Activated CD4-positive, CD25-positive, alpha-beta regulatory T cell treated with anti-CD3 and anti-CD28 coated beads, Interleukin-2, amount 50 U/mL, for 24 hours (primary cell): ENCODE measurements around the gene ZC3H14.

Experiments used
- ATAC-seq, 2 donors: fragments of 150-1000 bp; cut with Tn5 transposase; one replicate each; pipeline ENCODE4 v1.10.0; 2021; ENCODE audit warnings: mild to moderate bottlenecking in 1 of 2, moderate library complexity in 1 of 2

ZC3H14 gene

DNA sequence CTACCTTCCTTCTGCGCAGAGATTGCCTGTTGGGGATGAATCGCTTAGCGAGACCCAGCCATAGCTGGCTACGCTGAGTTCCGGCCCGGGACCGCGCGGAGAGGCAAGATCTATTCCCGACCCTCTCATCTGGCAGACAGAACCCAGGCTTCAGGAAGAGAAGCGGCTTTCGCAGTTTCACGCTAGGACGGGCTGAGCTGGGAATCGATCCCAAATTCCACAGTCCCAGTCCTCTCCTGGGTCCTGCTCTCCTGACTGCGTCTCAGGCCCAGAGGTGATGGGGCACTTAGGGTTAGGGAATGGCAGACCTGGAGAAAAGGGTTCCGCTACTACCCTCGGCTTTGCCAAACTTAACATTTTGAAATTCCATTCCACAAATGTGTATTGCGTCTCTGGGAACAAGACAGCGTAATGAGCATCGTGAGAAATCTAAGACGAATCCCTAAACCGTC lies 10.8 kb upstream of the ZC3H14 start:
- ATAC-seq, result no peak

DNA sequence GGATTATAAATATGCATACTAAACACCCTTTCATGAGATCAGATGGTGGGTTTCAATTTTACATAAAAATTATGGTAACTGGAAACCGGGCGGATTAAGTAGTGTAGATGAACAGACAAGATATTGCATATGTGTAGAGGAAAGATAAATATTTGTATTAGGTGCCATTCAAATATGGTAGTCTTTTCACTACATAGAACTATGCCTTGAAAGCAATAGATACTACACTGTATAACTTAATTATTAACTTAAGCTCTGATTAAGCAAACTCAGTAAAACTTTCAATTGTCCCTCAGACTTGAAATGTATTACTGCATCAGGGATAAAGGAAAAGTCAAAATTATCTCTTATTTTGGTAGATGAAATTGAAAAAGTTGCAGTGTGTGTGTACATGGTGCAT lies 10.0 kb upstream of the ZC3H14 start:
- ATAC-seq, result no peak

DNA sequence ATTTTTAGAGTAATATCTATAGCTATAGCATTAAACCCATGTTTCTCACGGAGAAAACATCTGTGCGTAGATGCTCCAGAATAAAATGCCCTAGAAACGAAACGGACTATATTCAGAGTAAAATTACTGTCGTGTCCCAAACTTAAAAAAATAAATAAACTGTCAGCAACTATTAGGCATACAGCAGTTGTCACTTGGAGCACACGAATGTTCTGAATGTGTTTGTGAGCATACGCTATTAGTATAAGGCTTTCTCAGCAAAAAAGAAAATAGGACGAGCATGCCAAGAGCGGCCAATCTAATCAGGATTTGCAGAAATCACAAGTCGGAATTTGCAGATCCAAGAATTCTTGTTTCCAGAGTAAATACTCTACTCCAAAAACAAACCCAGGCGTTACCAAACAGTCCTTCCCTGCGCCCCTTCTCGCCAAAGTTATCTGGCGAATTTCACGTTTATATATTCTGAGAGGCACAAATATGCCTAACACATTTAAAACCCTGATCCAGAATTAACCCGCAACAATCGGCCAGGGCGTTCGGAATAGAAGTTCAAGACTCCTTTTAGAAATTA lies 8.9 kb upstream of the ZC3H14 start:
- ATAC-seq, result no peak

DNA sequence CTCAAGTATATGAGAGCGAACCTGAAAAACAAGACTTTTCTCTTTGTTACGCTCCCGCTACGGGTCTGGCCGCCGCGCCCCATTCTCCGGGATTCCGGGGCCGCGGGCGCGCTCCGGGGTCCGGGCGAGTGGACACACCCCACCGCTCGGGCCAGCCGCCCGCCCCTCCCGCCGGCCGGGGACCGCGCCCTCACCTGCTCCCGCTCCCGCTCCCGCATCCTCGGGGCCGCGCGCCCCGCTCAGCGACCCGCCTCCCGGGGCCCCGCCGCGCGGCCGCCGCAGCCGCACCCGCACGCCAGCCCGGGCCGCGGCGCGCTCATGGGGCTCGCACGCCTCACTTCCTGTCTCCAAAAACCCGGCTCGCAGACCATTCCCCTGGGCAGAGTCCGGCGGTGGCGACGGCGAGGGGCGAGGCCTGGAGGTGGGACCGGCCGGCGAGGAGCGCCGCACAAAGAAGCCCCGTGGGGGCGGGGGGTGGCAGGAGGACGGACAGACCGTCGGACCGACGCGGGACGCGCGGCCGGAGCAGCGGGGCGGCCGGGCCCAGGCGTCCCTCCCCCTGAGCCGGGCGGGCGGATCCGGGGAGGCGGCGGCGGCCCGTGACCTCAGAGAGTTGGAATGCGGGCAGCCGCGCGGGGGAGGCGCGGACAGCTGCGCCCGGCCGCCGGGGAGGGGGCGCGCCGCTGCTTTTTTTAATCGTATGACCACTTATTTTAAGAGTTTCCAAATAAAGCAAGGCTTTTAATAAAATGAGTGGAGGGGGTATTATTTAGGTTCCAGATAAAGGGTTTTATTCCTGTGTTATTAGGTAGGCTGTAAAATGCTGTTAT lies 8.2 kb upstream of the ZC3H14 start, which contains the start of gene PTPN21:
PTPN21 (minus strand) TSS at position 551 of the 830 bp plus-strand sequence. CDS start 4,590 bp downstream, outside the sequence.
- peak in 1 of 2 donors; percentile 11 for ATAC-seq

DNA sequence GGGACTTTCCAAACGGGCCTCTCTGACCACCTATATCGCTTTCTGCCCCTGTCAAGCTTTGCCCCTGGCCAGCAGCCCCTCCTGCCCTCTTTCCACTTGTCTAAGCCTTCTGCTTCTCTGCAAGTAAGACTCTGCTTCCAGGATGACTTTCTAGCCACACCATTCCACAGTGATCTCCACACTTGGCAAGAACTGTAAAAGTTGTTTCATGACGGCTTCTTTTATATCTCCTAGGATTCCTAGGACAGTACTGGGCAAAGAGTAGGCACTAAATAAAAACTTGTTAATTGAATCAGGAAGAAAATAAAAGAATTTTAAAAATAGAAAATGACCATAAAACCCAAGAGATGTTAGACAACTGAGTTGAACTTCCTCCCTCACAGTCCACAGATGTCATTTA lies 6.3 kb upstream of the ZC3H14 start:
- no peak for ATAC-seq

DNA sequence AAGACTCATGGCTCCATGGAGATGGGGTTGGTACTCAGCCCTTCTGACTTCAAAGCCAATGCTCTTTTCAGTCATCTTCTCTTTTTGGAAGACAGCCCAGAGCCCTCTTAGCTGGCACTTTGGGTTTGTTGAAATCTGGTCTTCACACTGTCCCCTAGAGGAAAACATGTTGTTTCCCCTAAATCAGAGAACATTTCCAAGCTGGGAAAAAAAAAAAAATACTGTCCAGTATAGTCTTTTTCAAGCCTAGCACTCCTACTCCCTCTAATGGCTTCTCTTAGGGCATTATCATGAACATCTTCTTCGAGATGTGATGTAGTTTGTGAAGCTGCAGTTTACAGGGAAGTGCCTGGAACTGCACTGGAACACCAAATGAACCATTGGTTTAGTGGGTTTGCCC lies 3.0 kb upstream of the ZC3H14 start:
- no peak for ATAC-seq

DNA sequence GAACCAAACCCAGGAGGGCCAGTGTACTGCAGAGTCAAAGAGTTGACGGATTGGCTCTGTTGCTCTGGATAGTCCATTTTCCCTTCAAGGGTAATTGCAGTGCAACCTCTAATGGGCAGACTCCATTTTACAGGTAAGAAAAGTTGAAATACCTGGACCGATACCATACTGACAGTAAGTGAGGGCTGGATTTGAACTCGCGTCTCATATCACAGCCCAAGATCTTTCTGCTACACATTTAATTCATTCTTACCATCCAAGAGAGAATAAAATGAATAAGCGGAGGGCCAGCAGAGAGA lies 356 bp upstream of the ZC3H14 start:
- no peak for ATAC-seq

DNA sequence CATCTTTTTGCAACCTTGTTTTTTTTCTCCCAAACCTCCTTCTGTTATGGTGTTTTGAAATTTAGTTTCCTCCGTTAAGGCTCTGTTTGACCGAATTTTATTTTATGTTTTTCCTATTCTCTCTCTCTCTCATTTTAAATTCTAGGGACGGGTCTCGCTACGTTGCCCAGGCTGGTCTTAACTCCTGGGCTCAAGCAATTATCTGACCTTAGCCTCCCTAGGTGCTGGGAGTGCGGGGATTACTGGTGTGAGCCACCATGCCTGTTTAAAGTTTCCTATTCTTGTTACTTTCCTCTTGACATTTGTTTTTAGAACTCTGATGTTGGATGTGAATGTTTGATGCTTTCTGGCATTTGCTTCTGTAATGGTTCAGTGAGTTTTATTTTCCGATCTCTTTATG lies 1.0 kb downstream of the ZC3H14 start:
- ATAC-seq, result no peak

DNA sequence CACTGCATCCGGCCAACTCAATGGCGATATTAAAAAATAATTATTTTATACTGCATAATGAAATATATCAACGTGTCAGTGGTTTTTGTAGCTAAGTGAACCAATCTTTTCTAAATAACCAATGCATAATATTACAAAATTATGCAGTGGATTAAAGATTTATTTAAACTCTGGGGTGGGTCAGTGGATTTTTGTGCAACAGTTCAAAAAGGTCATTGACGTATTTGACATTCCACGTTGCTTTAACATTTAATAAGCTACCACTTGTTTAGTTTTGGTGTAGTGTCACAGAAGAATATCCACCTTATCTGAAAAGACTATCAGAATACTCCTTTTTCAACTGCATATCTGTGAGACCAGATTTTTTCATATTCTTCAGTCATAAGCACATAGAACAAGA lies 2.6 kb downstream of the ZC3H14 start:
- no peak for ATAC-seq

DNA sequence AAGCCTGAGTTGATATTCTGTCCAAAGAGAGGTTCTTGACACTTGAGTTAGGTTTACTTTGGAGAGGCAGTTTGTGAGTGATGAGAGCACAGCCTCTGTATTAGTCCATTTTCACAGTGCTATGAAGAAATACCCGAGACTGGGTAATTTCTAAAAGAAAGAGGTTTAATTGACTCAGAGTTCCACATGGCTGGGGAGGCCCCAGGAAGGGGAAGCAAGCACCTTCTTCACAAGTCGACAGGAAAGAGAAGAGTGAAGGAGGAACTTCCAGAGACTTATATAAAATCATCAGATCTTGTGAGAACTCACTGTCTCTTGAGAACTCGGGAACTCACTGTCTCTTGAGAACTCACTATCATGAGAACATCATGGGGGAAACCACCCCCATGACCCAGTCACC lies 5.4 kb downstream of the ZC3H14 start:
- ATAC-seq, result no peak

DNA sequence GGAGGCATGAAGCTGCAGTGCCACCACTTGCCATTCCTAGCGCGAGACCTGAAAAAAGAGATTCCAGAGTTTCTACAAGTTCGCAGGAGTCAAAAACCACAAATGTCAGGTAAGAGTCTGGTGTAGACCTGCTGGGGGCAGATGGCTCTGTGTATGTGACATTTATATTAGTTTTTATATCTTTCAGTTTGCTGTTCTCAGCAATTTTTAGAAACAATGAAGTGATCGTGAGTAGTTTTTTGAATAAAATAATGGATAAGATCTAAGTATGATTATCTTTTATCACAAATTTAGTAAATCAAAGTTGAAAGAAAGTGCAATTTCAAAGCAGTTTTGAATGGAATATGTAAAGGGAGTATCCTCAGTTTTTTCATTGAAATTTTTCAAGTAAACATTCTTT lies 9.3 kb downstream of the ZC3H14 start:
- ATAC-seq, result no peak

DNA sequence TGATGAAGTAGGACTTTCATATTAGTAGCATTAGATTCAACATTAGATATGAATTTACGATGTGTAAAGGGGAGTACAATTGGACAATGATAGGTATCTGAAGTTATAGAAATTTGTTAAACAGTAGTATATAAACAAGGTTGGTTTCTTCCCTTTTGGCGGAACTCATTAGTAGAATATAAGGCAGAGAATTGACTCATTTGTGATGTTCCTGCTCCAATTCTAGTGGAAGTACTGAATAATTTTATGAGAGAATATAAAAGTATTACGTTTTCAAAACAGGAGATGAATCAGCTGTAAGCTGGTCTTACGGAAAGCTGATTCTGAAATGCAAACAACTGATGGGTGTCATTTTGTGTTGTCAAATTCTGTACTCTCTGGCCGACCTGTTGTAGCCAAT lies 13.4 kb downstream of the ZC3H14 start:
- no peak for ATAC-seq

DNA sequence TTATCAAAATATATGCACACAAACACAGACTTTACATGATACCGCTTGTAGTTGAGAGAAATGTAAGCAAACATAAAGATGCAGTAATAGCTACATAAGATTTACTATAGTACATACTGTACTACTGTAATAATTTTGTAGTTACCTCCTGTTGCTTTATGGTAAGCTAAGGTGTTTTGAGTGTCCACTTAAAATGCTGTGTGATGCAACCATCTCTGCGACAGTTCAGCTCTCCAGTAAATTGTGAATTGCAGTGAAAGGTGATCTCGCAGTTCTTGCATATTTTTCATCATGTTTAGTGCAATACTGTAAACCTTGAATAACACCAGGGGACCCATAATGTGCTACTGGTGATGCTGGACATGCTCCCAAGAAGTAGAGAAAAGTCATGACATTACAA lies 21.6 kb downstream of the ZC3H14 start:
- ATAC-seq, result no peak

DNA sequence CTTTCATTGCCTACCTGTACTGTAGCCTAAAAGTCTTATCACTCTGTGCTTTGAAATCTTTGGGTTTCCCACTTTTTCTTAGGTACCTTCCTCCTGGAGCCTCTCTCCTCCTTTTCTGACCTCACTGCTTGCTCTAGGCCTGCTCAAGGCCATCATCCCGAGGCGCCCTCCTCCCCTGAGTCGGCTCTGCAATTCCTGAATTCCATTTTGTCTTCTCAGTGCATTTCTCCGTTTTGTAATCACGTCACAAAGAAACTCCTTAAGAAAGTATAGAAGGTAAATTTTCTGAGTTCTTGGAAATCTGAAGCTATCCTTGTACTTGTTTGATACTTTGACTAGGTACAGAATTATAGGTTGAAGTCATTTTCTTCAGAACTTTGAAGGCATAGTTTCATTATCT lies 25.2 kb downstream of the ZC3H14 start:
- no peak for ATAC-seq

DNA sequence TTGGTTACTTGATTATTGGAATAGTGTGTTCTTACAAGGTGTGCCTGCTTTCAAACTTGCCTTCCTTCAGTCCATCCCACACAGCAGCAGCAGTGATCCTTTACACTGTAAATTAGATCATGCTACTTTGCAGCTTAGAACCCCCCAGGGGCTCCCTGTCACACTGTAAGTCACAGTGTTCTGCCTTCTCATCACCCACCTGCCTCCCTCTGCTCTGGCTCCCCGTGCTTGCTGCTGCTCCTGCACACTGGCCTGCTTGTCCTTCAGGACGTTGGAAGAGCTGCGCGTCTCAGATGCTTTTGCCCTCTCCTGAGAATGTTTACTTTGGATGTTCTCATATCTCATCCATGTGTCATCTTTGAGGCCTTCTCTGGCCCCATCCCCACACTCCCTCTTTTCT lies 27.3 kb downstream of the ZC3H14 start:
- no peak for ATAC-seq

DNA sequence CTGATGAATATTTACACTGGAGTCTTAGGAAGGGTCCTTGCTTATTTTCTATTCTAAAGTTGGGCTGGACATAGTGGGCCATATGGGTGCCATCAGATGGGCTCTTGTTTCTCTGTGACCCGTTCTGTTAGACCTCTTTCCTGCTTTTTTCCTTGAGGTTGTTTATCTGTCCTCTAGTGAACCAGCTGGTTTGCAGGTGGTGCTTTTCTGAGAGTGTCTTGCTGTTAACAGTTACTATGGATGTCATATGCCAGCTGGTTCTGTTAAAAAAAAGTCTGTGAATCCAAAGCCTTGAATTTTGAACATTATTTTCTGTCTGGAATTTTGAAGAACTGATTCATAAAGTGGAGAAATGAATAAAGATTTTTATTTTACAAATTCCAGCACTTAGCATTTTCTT lies 29.2 kb downstream of the ZC3H14 start:
- ATAC-seq, result no peak

DNA sequence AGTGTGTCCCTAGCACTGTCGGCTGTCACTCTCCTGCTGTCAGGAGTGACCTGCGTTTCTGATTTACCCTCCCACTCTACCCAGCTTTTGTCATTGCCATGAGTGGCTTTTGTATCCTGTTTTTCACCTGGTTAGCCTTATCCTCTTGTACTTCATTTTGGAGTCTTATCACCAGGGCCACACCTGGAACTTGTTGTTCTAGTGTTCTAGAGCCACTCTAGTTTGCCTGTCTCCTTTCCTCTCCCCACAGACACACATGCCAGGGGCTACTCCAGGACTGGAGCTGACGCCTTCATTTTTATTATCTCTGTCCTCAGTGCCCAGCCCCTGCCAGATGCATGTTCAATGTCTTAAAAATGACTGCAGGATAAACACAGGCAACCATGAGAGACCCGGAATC lies 34.2 kb downstream of the ZC3H14 start:
- no peak for ATAC-seq

DNA sequence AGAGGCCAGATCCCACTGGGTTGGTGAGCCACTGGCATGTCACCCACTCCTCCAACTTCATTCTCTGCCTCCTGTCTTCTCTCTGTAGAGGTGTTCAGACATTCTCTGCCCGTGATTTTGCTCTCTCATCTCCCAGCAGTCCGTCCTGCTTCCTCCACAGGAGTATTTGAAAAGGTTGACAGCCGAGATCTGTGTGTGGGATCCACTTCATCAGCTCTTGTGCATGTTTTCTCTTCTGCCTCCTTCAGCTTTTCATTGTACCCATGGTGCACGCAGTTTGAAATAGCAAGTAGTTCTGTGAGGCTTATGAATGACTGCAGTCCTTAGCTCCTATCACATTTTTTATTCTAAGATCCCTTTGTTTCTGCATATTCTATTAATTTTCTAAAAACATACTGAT lies 34.8 kb downstream of the ZC3H14 start:
- ATAC-seq, result no peak

DNA sequence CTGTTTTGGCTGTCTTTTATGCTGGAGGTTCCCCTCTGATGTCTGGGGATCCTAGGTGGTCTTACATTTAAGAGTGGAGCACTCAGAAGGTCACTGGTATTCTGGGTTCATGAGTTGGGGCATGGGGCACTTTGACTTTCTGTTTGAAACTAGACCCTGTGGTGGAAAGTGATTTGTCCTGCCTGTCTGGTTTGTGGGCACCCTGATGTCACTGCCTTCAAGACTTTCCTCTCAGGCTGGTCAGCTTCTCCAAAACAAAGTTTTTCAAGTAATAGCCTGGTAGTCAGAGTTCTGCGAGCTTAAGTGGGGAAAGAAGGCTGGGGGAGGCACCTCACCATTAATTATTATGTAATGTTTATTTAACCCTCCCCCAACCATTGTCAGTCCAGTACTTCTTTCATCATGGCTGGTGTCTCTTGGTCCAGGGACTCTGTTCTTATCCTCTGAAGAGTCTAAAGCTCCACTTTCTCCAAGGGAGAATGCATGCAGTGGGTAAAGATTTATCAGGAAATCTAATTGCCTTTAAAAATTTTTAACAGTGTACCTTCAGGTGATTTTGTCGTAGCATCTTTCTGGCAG lies 35.3 kb downstream of the ZC3H14 start:
- ATAC-seq, result no peak

DNA sequence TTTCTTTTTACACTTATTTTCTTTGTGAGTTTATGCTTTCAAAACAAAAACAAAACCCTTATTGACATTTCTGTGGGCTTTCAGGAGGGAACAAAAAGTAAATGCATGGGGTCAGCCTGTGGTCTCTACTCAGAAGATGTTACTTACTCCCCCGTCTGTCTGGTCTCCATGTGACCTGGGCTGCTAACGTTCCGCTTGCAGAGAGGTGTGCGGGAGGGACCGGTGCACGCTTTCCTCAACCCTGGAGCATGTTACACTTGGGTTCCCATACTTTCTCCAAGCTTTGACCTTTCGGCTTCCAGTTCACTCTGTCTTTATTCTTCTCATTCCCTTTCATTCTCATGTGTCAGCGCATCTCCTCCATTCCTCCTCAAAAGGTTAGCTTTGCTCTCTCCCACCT lies 36.5 kb downstream of the ZC3H14 start:
- no peak for ATAC-seq

DNA sequence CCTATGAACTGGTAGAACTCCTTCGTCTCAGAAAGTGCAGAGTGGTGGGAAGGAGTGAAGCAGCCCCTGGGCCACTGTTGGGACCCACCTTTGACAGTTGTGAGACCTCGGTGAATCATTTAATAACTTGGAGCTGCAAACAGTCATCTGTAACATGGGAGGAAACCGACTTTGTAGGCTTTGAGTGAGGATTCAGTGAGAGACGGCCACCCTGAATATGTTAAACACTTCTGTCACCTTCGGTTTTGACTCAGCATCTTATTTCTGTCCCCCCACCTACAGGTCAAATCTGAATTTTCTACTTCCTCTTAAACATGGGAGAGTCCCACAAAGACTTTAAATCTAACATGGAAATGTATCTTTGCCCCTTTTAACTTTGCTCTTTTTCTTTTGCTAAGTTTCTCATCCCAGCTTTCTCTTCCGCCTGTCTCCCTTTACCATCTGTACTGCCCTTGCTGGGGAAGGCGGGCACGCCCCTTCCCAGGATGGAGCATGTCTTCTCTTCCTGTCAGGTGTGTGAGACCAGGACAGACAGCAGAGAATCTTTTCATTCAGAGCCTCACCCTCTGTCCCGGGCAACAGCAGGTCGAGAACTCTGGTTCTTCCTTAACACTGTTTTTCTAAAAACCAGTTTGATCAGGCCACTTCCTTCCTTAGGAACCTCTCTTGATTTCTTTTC lies 37.1 kb downstream of the ZC3H14 start:
- ATAC-seq, result peak; percentile 95 to 96

DNA sequence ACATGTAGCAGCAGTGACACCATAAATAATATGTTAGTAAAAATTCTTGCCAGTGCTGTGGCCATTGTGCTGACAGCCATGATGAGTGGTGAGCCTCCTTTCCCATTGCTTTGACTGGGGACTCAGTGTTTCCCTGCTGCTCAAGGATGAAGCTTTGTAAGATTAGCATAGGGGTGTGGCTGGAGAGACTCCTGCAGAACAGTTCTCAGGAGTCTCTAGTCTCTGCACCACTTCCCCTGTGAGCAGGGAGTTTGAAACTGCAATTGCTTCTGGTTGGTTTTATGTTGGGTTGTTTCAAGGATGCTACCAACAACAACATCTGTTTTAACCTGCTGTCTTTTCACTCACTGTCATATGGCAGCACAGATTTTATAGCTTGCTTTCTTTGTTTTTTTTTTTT lies 41.4 kb downstream of the ZC3H14 start:
- no peak for ATAC-seq

DNA sequence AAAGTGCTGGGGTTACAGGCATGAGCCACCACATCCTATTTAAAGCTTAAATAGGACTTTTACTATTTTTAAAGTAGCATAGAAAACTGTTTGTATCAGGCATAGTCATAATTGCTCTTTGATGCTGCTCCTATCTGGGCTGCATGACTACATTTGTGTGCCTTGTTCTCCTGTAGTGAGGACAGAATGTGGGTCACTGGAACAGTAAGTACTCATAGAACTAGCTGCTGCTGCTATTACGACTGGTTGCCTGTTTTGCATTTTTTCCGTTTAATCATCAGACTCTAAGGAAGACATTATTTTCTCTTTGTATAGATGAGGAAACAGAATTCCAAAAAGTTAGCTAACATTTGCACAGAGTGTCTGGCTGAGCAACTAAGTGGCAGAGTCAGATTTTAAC lies 42.8 kb downstream of the ZC3H14 start:
- peak in 1 of 2 donors; percentile 60 for ATAC-seq

DNA sequence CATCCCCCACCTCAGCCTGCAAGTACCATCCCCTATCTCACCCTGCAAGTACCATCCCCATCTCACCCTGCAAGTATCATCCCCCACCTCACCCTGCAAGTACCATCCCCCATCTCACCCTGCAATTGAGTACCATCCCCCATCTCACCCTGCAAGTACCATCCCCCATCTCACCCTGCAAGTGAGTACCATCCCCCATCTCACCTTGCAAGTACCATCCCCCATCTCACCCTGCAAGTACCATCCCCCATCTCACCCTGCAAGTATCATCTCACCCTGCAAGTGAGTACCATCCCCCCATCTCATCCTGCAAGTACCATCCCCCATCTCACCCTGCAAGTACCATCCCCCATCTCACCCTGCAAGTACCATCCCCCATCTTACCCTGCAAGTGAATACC lies 45.0 kb downstream of the ZC3H14 start:
- ATAC-seq, result no peak
